SK-N-SH (cell line): ENCODE measurements around the gene MAST4. TPM values are rescaled to one million over a fixed set of nuclear protein-coding genes. Genes with fewer than 3 reads are reported as not detected.

Experiments
- CTCF ChIA-PET: fragments of 300-600, 350-600 bp; formaldehyde crosslinking; extraction: SDS; loops from one replicate; lab custom pipeline; 2021; lab: Yijun Ruan, JAX
- POLR2A ChIA-PET: fragments of 350-600 bp; sonication (Branson Sonifier 250); formaldehyde crosslinking; extraction: SDS; loops from one replicate; lab custom pipeline; 2020; ENCODE audit warnings: antibody characterized with exemption, inconsistent platforms; lab: Yijun Ruan, JAX
- DNase-seq: peaks from one replicate; pipeline ENCODE4 v3.0.0; 2012
- H2AFZ ChIP-seq: fragments of 200-600 bp; sonication (generic); 2 replicates; pipeline ENCODE4 v1.8.1; 2016; ENCODE audit warnings: antibody characterized with exemption, mild to moderate bottlenecking, low read depth
- H3F3A ChIP-seq: fragments of 200-600 bp; sonication (generic); replicated peaks from 2 replicates; pipeline ENCODE3; 2016; ENCODE audit warnings: antibody characterized with exemption, mild to moderate bottlenecking; ENCODE audit not compliant: insufficient read depth
- H3K27ac ChIP-seq, 2 experiments: fragments of 200-500 bp in 1 of 2; fragments of 200-600 bp in 1 of 2; sonication (Bioruptor generic) in 1 of 2; sonication (generic), shearing (Covaris generic) in 1 of 2; 2 replicates each; pipeline versions ENCODE4 v1.5.1 to v1.6.1; 2014 to 2016; ENCODE audit warnings: low read depth in 2 of 2, inconsistent platforms in 1 of 2, low read length in 1 of 2, mild to moderate bottlenecking in 1 of 2, mixed read lengths in 1 of 2
- H3K27me3 ChIP-seq: fragments of 200-600 bp; sonication (generic), shearing (Covaris generic); 2 replicates; pipeline ENCODE4 v1.6.1; 2016; ENCODE audit warnings: mixed run types; ENCODE audit not compliant: insufficient read depth
- H3K36me3 ChIP-seq, 2 experiments: fragments of 200-500 bp in 1 of 2; fragments of 200-600 bp in 1 of 2; sonication (Bioruptor generic) in 1 of 2; sonication (generic) in 1 of 2; replicated peaks in 1 of 2; 2 replicates each; pipeline versions ENCODE3 to v1.5.1; 2014 to 2016; ENCODE audit warnings: low read length in 1 of 2, mild to moderate bottlenecking in 1 of 2; ENCODE audit not compliant: insufficient read depth in 2 of 2, control insufficient read depth in 1 of 2
- H3K4me1 ChIP-seq, 2 experiments: fragments of 200-500 bp in 1 of 2; fragments of 200-600 bp in 1 of 2; sonication (Bioruptor generic) in 1 of 2; sonication (generic), shearing (Covaris generic) in 1 of 2; 2 replicates each; pipeline versions ENCODE4 v1.5.1 to v1.6.1; 2014 to 2016; ENCODE audit warnings: low read depth in 1 of 2, low read length in 1 of 2, mixed run types in 1 of 2; ENCODE audit not compliant: insufficient read depth in 2 of 2, control insufficient read depth in 1 of 2
- H3K4me2 ChIP-seq: fragments of 200-600 bp; sonication (generic), shearing (Covaris generic); 2 replicates; pipeline ENCODE4 v1.6.1; 2017; ENCODE audit warnings: mixed run types
- H3K4me3 ChIP-seq, 2 experiments: fragments of 200-500 bp in 1 of 2; fragments of 200-600 bp in 1 of 2; sonication (Bioruptor generic) in 1 of 2; sonication (generic), shearing (Covaris generic) in 1 of 2; 2 replicates each; pipeline versions ENCODE4 v1.5.1 to v1.8.1; 2014 to 2016; ENCODE audit warnings: low read depth in 2 of 2, inconsistent platforms in 1 of 2, low read length in 1 of 2, mild to moderate bottlenecking in 1 of 2, mixed read lengths in 1 of 2, moderate library complexity in 1 of 2
- H3K79me2 ChIP-seq: fragments of 200-600 bp; sonication (generic); 2 replicates; pipeline ENCODE4 v1.8.1; 2017; ENCODE audit warnings: mild to moderate bottlenecking; ENCODE audit not compliant: insufficient read depth
- H3K9ac ChIP-seq: fragments of 200-600 bp; sonication (generic); 2 replicates; pipeline ENCODE4 v1.6.1; 2017; ENCODE audit warnings: mixed run types
- H3K9me2 ChIP-seq: fragments of 200-600 bp; sonication (generic); 2 replicates; pipeline ENCODE4 v1.6.1; 2017; ENCODE audit warnings: mixed run types
- H3K9me3 ChIP-seq: fragments of 200-600 bp; sonication (generic); 2 replicates; pipeline ENCODE4 v1.6.1; 2017; ENCODE audit warnings: mixed run types, mild to moderate bottlenecking, moderate library complexity
- H4K20me1 ChIP-seq: fragments of 200-600 bp; sonication (generic); 2 replicates; pipeline ENCODE4 v1.6.1; 2017; ENCODE audit warnings: mild to moderate bottlenecking, mixed run types; ENCODE audit not compliant: insufficient read depth
- CHD2 ChIP-seq: fragments of 150-350 bp; IDR thresholded peaks from 2 replicates; pipeline ENCODE4 v1.6.1; 2018; ENCODE audit warnings: low read length; ENCODE audit not compliant: partially characterized antibody
- FOSL2 ChIP-seq: IDR thresholded peaks from 2 replicates; pipeline ENCODE4 v1.4.0; 2012; ENCODE audit warnings: low read depth, mild to moderate bottlenecking, moderate library complexity, borderline replicate concordance
- FOXM1 ChIP-seq: IDR thresholded peaks from 2 replicates; pipeline ENCODE4 v1.4.0; 2012; ENCODE audit warnings: low read depth, mild to moderate bottlenecking
- JUND ChIP-seq: IDR thresholded peaks from 2 replicates; pipeline ENCODE4 v1.4.0; 2012
- NFIC ChIP-seq: IDR thresholded peaks from 2 replicates; pipeline ENCODE4 v1.4.0; 2012; ENCODE audit warnings: borderline replicate concordance
- PBX3 ChIP-seq: IDR thresholded peaks from 2 replicates; pipeline ENCODE4; 2012
- POLR2AphosphoS5 ChIP-seq: IDR thresholded peaks from 2 replicates; pipeline ENCODE4 v1.6.1; 2012; ENCODE audit warnings: low read depth, low read length
- RFX5 ChIP-seq: IDR thresholded peaks from 2 replicates; pipeline ENCODE4 v1.6.1; 2012; ENCODE audit warnings: mild to moderate bottlenecking, improper control_type of control experiment, low read length
- SMC3 ChIP-seq: IDR thresholded peaks from 2 replicates; pipeline ENCODE4 v1.6.1; 2012; ENCODE audit warnings: low read depth, low read length, improper control_type of control experiment
- TAF1 ChIP-seq: IDR thresholded peaks from 2 replicates; pipeline ENCODE4 v1.6.1; 2012; ENCODE audit warnings: low read depth, mild to moderate bottlenecking, low read length, moderate library complexity, borderline replicate concordance
- TEAD4 ChIP-seq: IDR thresholded peaks from 2 replicates; pipeline ENCODE4 v1.4.0; 2012; ENCODE audit warnings: mild to moderate bottlenecking, borderline replicate concordance; ENCODE audit not compliant: insufficient read depth
- ZBTB33 ChIP-seq: IDR thresholded peaks from 2 replicates; pipeline ENCODE4 v1.4.0; 2012; ENCODE audit warnings: low read depth, borderline replicate concordance
- WGBS: methylation state at CpG from one replicate; pipeline ENCODE4 v1.1.6; 2017; ENCODE audit warnings: low lambda C conversion rate; 5-methylcytosine and 5-hydroxymethylcytosine counted together
- polyA plus RNA-seq, 3 experiments: library from polyadenylated mRNA; depleted of rRNA; stranded (reverse); fragments of >200 nt; gene quantifications; 2 replicates each; pipeline ENCODE4 v1.2.3, GENCODE V29; 2012

The MAST4 gene
- polyA plus RNA-seq, 1 of the 3 experiments (the other 2 are of a cell fraction): 2.2 TPM

GRCh38 chr5:66597183-66597757, 1.1 kb downstream of the MAST4 start:
- Histone ChIP-seq H2AFZ (peak overlapping the region; percentile 77), H3K36me3 (no peaks in the 10 kb centered on the region), H4K20me1 (no peaks in the 10 kb centered on the region), H3K4me1 (peaks cover 0 to 12% of the 10 kb centered on the region in 2 experiments; a peak in 1 of 4 replicates), H3K79me2 (no peaks in the 10 kb centered on the region), H3F3A (no peaks in the 10 kb centered on the region), H3K27me3 (peaks cover 34% of the 10 kb centered on the region), H3K4me3 (peak overlapping the region; percentile 63 to 81), H3K9ac (no peak overlapping the region), H3K9me3 (no peaks in the 10 kb centered on the region), H3K9me2 (no peaks in the 10 kb centered on the region), H3K4me2 (peak overlapping the region; percentile 91), H3K27ac (no peak overlapping the region)
- CTCF ChIA-PET: interaction anchor here (4.2 kb wide), 1 partner anchor 290 kb away, joined by 26 read pairs; no protein-coding TSS in a partner anchor
- WGBS: 4% methylated on average over 15 of the region's 35 CpGs
- POLR2A ChIA-PET: no interaction called here
- TF ChIP-seq FOXM1 (no peak), CHD2 (no peak), TEAD4 (no peak), PBX3 (no peak), SMC3 (no peak), RFX5 (no peak)
- peak; percentile 62 for DNase-seq

DNA sequence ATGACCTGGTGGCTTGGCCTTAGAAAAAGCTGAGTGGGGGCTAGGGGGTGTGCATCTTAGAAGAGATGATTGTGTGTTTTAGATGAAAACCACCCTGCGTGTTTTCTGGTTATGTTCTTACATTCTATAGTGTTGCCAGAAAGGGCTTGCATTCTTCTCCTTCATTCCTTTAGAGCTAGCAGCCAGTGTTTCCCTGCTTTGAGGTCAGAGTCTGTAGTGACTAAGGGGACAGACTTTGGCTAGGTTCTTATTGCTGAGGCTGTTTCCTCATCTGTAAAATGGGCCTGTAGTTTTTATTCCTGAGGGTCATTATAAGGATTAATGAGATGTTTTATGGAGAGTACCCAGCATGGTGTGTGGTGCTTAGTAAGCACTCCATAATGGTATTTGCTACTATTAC, 6.4 kb downstream of the MAST4 start:
- Histone ChIP-seq H3K9me3 (no peaks in the 10 kb centered on the region), H2AFZ (no peak overlapping the region)
- no peak for DNase-seq
- TF ChIP-seq ZBTB33 (no peak), JUND (no peak), FOSL2 (no peak), NFIC (no peak), TAF1 (no peak), FOXM1 (no peak), POLR2AphosphoS5 (no peak), TEAD4 (no peak)
- TF ChIP-seq, all 33 proteins: peak for 0
- CTCF ChIA-PET: no interaction called here
- Histone ChIP-seq H3K27ac (no peak overlapping the region), H4K20me1 (no peaks in the 10 kb centered on the region), H3K4me3 (no peak overlapping the region), H3K9ac (no peak overlapping the region), H3K36me3 (no peaks in the 10 kb centered on the region), H3K79me2 (no peaks in the 10 kb centered on the region), H3K27me3 (peaks cover 19% of the 10 kb centered on the region; the same call in 1 of the 2 replicates), H3K9me2 (no peaks in the 10 kb centered on the region), H3K4me1 (no peaks in the 10 kb centered on the region; a peak in 1 of 4 replicates), H3K4me2 (no peak overlapping the region), H3F3A (no peaks in the 10 kb centered on the region)
- POLR2A ChIA-PET: no interaction called here
- WGBS: 70% methylated on average over 1 of the region's 1 CpG
